Measurements from ENCODE around the gene ATP8A2.

- TF ChIP-seq SUZ12 (IDR thresholded peaks at IDR 0.05; ENCODE audit: extremely low read depth, insufficient read depth, insufficient read length): no peak
- TF ChIP-seq YY1 (IDR thresholded peaks at IDR 0.05; ENCODE audit: insufficient read depth, insufficient read length): no peak
Observed at GRCh38 chr13:25632166-25632888, 260.6 kb downstream of the ATP8A2 start.

Data from NT2/D1 (cell line).